ENCODE results near the gene TMEM120B.

TMEM120B gene

DNA sequence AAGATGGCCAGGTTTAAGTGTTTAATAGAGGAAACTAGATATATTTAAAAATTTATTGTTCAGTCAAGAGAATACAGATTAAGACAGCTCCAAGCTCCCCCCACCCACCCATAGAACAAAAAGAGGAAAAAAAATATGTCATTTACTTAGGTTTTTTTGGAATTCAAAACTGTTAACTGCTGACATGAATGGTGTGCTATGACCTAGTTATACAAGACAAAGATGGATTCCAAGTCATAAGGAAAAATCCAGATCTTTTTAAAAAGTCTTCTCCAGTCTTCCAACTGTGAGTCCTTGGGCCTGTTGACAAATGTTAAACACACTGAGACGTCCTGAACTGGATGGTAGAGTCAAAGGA, 89.9 kb downstream of the TMEM120B start:
- Histone ChIP-seq H3K9ac (ENCODE audit: low read depth, low read length) (peak overlapping the region; percentile 100), H3K9me3 (ENCODE audit: insufficient read depth, low read length, severe bottlenecking) (no peaks in the 10 kb centered on the region), H3K27me3 (ENCODE audit: insufficient read depth, low read length, poor library complexity) (no peaks in the 10 kb centered on the region), H3K4me3 (ENCODE audit: low read depth in 1 of 2, low read length in 2 of 2) (peak overlapping the region; percentile 59 to 60), H2AFZ (ENCODE audit: low read depth, low read length) (no peak overlapping the region), H3K79me2 (ENCODE audit: insufficient read depth, low read length) (peaks cover 96% of the 10 kb centered on the region), H3K4me1 (ENCODE audit: insufficient read depth, low read length) (peaks cover 43% of the 10 kb centered on the region), H4K20me1 (ENCODE audit: insufficient read depth, low read length) (peaks cover 37% of the 10 kb centered on the region), H3K4me2 (ENCODE audit: insufficient read depth, low read length) (peak overlapping the region; percentile 86), H3K36me3 (ENCODE audit: insufficient read depth, low read length) (peaks cover 48% of the 10 kb centered on the region), H3K27ac (ENCODE audit: low read length) (peak overlapping the region; percentile 97)
- ATAC-seq (ENCODE audit: insufficient read depth, low read depth) (no peak), DNase-seq (no peak)
- TF ChIP-seq EZH2 (IDR thresholded peaks at IDR 0.05; ENCODE audit: borderline replicate concordance, low read depth, low read length, severe bottlenecking) = no peak
- TF ChIP-seq, protein P1, sequence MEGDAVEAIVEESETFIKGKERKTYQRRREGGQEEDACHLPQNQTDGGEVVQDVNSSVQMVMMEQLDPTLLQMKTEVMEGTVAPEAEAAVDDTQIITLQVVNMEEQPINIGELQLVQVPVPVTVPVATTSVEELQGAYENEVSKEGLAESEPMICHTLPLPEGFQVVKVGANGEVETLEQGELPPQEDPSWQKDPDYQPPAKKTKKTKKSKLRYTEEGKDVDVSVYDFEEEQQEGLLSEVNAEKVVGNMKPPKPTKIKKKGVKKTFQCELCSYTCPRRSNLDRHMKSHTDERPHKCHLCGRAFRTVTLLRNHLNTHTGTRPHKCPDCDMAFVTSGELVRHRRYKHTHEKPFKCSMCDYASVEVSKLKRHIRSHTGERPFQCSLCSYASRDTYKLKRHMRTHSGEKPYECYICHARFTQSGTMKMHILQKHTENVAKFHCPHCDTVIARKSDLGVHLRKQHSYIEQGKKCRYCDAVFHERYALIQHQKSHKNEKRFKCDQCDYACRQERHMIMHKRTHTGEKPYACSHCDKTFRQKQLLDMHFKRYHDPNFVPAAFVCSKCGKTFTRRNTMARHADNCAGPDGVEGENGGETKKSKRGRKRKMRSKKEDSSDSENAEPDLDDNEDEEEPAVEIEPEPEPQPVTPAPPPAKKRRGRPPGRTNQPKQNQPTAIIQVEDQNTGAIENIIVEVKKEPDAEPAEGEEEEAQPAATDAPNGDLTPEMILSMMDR (IDR thresholded peaks at IDR 0.05; ENCODE audit: borderline replicate concordance, extremely low read depth, low read length, poor library complexity, severe bottlenecking) = no peak

DNA sequence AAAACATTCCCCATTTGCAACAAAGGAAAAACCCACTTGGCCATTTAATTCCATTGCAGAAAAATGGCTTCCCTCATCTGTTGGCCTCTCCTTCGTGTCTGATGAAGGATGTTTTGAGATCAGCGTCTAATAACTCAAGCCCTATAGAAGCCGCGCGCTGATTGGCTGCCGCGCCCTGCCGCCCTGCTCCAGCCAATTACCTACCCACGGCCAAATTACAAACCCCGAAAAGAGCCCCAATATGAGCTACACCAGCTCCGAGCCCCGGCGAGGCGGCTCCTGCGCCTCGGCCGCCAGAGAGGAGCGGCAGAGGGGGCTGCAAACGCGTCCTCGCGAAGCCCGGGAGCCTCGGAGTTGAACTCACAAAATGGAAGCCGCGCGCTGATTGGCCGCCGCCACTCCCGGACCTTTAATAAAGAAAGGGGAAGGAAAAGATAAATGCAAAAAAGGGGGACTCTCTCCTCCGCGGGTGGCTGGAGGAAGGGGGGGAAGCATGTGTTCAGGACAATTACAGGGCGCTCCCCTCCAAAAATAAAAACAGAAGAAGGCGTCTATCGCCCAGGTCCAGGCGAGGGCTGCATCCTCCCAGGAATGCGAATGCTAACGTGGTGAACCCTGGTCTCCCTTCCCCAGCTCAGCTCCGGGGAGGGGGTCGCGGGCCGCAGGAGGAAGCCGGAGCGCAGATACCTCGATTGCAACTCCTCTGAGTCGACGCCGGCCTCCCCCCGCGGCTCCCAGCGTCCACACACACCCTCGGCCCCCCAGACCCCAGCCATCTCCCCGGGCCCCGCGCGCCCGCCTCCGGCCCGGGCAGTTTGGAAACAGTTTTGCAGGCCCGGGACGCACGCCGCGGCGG, 90.5 kb downstream of the TMEM120B start:
- Histone ChIP-seq H3K27ac (ENCODE audit: low read length) (peak overlapping the region; percentile 97), H3K4me2 (ENCODE audit: insufficient read depth, low read length) (peak overlapping the region; percentile 86), H3K4me3 (ENCODE audit: low read depth in 1 of 2, low read length in 2 of 2) (peak overlapping the region; percentile 59 to 60), H2AFZ (ENCODE audit: low read depth, low read length) (peak overlapping the region; percentile 48), H3K27me3 (ENCODE audit: insufficient read depth, low read length, poor library complexity) (no peaks in the 10 kb centered on the region), H3K4me1 (ENCODE audit: insufficient read depth, low read length) (peaks cover 43% of the 10 kb centered on the region), H3K36me3 (ENCODE audit: insufficient read depth, low read length) (peaks cover 48% of the 10 kb centered on the region), H4K20me1 (ENCODE audit: insufficient read depth, low read length) (peaks cover 37% of the 10 kb centered on the region), H3K9ac (ENCODE audit: low read depth, low read length) (peak overlapping the region; percentile 100), H3K79me2 (ENCODE audit: insufficient read depth, low read length) (peaks cover 96% of the 10 kb centered on the region), H3K9me3 (ENCODE audit: insufficient read depth, low read length, severe bottlenecking) (no peaks in the 10 kb centered on the region)
- ATAC-seq (ENCODE audit: insufficient read depth, low read depth) = peak; percentile 69
- peak; percentile 94 for DNase-seq
- TF ChIP-seq EZH2 (IDR thresholded peaks at IDR 0.05; ENCODE audit: borderline replicate concordance, low read depth, low read length, severe bottlenecking) = no peak
- TF ChIP-seq, protein P1 (IDR thresholded peaks at IDR 0.05; ENCODE audit: borderline replicate concordance, extremely low read depth, low read length, poor library complexity, severe bottlenecking) = peak; percentile 19

- DNase-seq = peak; percentile 83
- peaks cover 42% of the 10 kb centered on the region for H3K4me1 ChIP-seq (ENCODE audit: insufficient read depth, low read length)
- H3K79me2 ChIP-seq (ENCODE audit: insufficient read depth, low read length) = peaks cover 96% of the 10 kb centered on the region
Observed at GRCh38 chr12:121803861-121804416, 91.4 kb downstream of the TMEM120B start, which contains the start of gene SETD1B. SETD1B (plus strand) TSS chr12:121804009; CDS start chr12:121804738, 729 bp downstream.

More at GRCh38 chr12:121803861-121804416, 91.4 kb downstream of the TMEM120B start, which contains the start of gene SETD1B:
- H3K27me3 ChIP-seq (ENCODE audit: insufficient read depth, low read length, poor library complexity) = no peaks in the 10 kb centered on the region
- H3K9ac ChIP-seq (ENCODE audit: low read depth, low read length) = peak within 1 kb of the TSS; percentile 100
- H3K4me2 ChIP-seq (ENCODE audit: insufficient read depth, low read length) = peak within 1 kb of the TSS; percentile 99
- H3K4me3 ChIP-seq (ENCODE audit: low read depth in 1 of 2, low read length in 2 of 2) = peak within 1 kb of the TSS; percentile 60 to 90
- H3K27ac ChIP-seq (ENCODE audit: low read length) = peak within 1 kb of the TSS; percentile 97
- peaks cover 34% of the 10 kb centered on the region for H4K20me1 ChIP-seq (ENCODE audit: insufficient read depth, low read length)
- peaks cover 47% of the 10 kb centered on the region for H3K36me3 ChIP-seq (ENCODE audit: insufficient read depth, low read length)
- ATAC-seq (ENCODE audit: insufficient read depth, low read depth) = peak; percentile 37
- H2AFZ ChIP-seq (ENCODE audit: low read depth, low read length) = peak within 1 kb of the TSS; percentile 48
- no peak for TF ChIP-seq EZH2 (IDR thresholded peaks at IDR 0.05; ENCODE audit: borderline replicate concordance, low read depth, low read length, severe bottlenecking)
- TF ChIP-seq, protein P1 (IDR thresholded peaks at IDR 0.05; ENCODE audit: borderline replicate concordance, extremely low read depth, low read length, poor library complexity, severe bottlenecking) = no peak
- H3K9me3 ChIP-seq (ENCODE audit: insufficient read depth, low read length, severe bottlenecking) = no peaks in the 10 kb centered on the region

All from DND-41 (cell line).